OCI-LY7 (cell line): ENCODE measurements around the gene USH2A. TPM values are rescaled to one million over a fixed set of nuclear protein-coding genes. Genes with fewer than 3 reads are reported as not detected.

Experiments
- BruUV-seq: library from RNA; stranded (reverse); fragments of 400-500 nt; replicated peaks from 2 replicates; lab custom pipeline; 2021; lab: Mats Ljungman, UMichigan
- CTCF ChIA-PET: fragments of 300-600 bp; sonication (Branson Sonifier 250); formaldehyde crosslinking; loops from one replicate; lab custom pipeline; 2022; ENCODE audit warnings: antibody characterized with exemption; ENCODE audit not compliant: unreplicated experiment; lab: Charles Lee
- POLR2A ChIA-PET: fragments of 300-600 bp; sonication (Branson Sonifier 250); formaldehyde crosslinking; loops from one replicate; lab custom pipeline; 2022; ENCODE audit warnings: antibody characterized with exemption; lab: Charles Lee
- DNase-seq: peaks from one replicate; pipeline ENCODE4 v3.0.0-alpha.2; 2015; ENCODE audit warnings: low spot score
- H2AFZ ChIP-seq: fragments of 200-600 bp; sonication (generic), shearing (Covaris generic); 2 replicates; pipeline ENCODE4 v1.6.1; 2014; ENCODE audit warnings: mild to moderate bottlenecking, antibody characterized with exemption, low read length, moderate library complexity
- H3K27ac ChIP-seq: fragments of 200-600 bp; sonication (generic); 2 replicates; pipeline ENCODE4 v1.5.1; 2014; ENCODE audit warnings: mixed run types, low read depth, mild to moderate bottlenecking, moderate library complexity, low read length, inconsistent platforms; ENCODE audit not compliant: poor library complexity, severe bottlenecking
- H3K36me3 ChIP-seq: fragments of 200-600 bp; sonication (generic); 2 replicates; pipeline ENCODE4 v1.6.1; 2014; ENCODE audit warnings: mild to moderate bottlenecking, antibody characterized with exemption, low read length, moderate library complexity, mixed read lengths; ENCODE audit not compliant: insufficient read depth
- H3K4me1 ChIP-seq: fragments of 200-600 bp; sonication (generic); 2 replicates; pipeline ENCODE4 v1.5.1; 2014; ENCODE audit warnings: mild to moderate bottlenecking, low read length; ENCODE audit not compliant: insufficient read depth, poor library complexity, severe bottlenecking
- H3K4me2 ChIP-seq: fragments of 200-600 bp; sonication (generic); 2 replicates; pipeline ENCODE4 v1.6.1; 2014; ENCODE audit warnings: mild to moderate bottlenecking, low read length
- H3K4me3 ChIP-seq: fragments of 200-600 bp; sonication (generic); 2 replicates; pipeline ENCODE4 v1.5.1; 2014; ENCODE audit warnings: mild to moderate bottlenecking, low read depth, low read length; ENCODE audit not compliant: poor library complexity, severe bottlenecking
- H3K79me2 ChIP-seq: fragments of 200-600 bp; sonication (generic); 2 replicates; pipeline ENCODE4 v1.6.1; 2016; ENCODE audit warnings: low read depth, mild to moderate bottlenecking, low read length, moderate library complexity, mixed read lengths; ENCODE audit not compliant: insufficient read depth
- H3K9me2 ChIP-seq: fragments of 200-600 bp; sonication (generic); 2 replicates; pipeline ENCODE4 v1.6.1; 2016; ENCODE audit warnings: mild to moderate bottlenecking, low read length, mixed read lengths; ENCODE audit not compliant: insufficient read depth
- H3K9me3 ChIP-seq: fragments of 200-600 bp; sonication (generic); 2 replicates; pipeline ENCODE4 v1.6.1; 2014; ENCODE audit warnings: mild to moderate bottlenecking, mixed run types, low read length, mixed read lengths
- H4K20me1 ChIP-seq: fragments of 200-600 bp; sonication (generic); 2 replicates; pipeline ENCODE4 v1.6.1; 2014; ENCODE audit warnings: mild to moderate bottlenecking, antibody characterized with exemption, low read length, moderate library complexity, mixed read lengths; ENCODE audit not compliant: insufficient read depth
- EZH2phosphoT487 ChIP-seq: fragments of 200-600 bp; sonication (generic); IDR thresholded peaks from 2 replicates; pipeline ENCODE4 v1.6.1; 2018; ENCODE audit warnings: low read depth, borderline replicate concordance, mild to moderate bottlenecking, mixed run types, antibody characterized with exemption, low read length, moderate library complexity, mixed read lengths
- intact Hi-C: fragments of 100-400 bp; cut with micrococcal nuclease; formaldehyde crosslinking; loops from one replicate; pipeline ENCODE4 v1.10.0; 2022; ENCODE audit not compliant: unreplicated experiment
- total RNA-seq, 2 experiments: library from RNA; depleted of rRNA in 1 of 2; stranded (reverse); fragments of >200 nt in 1 of 2; shearing (Covaris generic) in 1 of 2; gene quantifications; 2 replicates each; pipeline ENCODE4 v1.2.3, GENCODE V29; 2014 to 2022
- TF ChIP-seq, protein P1 (sequence below): fragments of 200-600 bp; sonication (generic); conservative IDR thresholded peaks from 2 replicates; pipeline ENCODE4 v1.5.1; 2014; ENCODE audit warnings: mild to moderate bottlenecking, antibody characterized with exemption, low read length, moderate library complexity, mixed read lengths

USH2A gene
- total RNA-seq, 2 experiments from 2014 or later: not detected

DNA sequence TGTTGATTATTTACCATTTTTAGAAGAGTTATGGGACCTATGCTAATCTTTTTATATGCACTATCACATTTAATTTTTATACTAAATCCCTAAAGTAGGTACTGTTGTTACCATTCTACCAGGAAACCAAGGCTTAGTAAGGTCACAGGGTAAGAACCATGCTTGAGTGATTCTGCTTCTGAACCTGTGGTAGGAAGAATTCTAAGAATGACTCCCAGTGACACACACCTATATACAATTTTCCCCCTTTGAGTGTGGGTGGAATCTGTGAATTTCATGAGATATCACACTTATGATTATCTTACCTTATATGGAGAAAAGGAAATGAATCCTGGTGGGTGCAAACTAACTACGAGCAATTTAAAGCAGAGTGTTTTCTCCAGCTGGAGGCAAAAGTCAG lies 391.0 kb downstream of the USH2A start:
- Histone ChIP-seq H2AFZ (no peak overlapping the region), H3K27ac (no peak overlapping the region), H3K4me3 (no peak overlapping the region), H3K4me1 (no peaks in the 10 kb centered on the region), H3K9me2 (no peaks in the 10 kb centered on the region), H3K36me3 (no peaks in the 10 kb centered on the region), H4K20me1 (no peaks in the 10 kb centered on the region), H3K9me3 (no peaks in the 10 kb centered on the region), H3K4me2 (no peak overlapping the region), H3K79me2 (no peaks in the 10 kb centered on the region)
- BruUV-seq: no TSS peak
- intact Hi-C loops: no loop called here
- no peak for TF ChIP-seq EZH2phosphoT487
- TF ChIP-seq, protein P1, sequence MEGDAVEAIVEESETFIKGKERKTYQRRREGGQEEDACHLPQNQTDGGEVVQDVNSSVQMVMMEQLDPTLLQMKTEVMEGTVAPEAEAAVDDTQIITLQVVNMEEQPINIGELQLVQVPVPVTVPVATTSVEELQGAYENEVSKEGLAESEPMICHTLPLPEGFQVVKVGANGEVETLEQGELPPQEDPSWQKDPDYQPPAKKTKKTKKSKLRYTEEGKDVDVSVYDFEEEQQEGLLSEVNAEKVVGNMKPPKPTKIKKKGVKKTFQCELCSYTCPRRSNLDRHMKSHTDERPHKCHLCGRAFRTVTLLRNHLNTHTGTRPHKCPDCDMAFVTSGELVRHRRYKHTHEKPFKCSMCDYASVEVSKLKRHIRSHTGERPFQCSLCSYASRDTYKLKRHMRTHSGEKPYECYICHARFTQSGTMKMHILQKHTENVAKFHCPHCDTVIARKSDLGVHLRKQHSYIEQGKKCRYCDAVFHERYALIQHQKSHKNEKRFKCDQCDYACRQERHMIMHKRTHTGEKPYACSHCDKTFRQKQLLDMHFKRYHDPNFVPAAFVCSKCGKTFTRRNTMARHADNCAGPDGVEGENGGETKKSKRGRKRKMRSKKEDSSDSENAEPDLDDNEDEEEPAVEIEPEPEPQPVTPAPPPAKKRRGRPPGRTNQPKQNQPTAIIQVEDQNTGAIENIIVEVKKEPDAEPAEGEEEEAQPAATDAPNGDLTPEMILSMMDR: no peak
- no peak for DNase-seq
- ChIA-PET CTCF (no interaction called here), POLR2A (no interaction called here)

DNA sequence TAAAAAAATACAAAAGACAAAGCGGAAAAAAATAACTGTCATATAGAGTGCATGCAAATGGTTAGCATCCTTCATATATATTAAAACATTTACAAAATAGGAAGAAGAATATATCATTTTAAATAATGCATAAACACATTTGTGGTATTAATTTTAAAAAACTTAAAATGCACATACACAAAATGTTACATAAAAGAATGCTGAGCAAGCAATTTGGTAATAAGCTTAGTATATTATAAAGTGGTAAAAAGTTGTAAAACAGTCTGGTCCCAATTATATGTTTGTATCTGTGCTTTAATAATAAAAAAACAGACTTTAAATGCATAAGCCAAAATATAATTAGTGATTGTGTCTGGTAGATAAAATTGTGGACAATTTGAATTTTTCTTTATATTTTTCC lies 394.6 kb downstream of the USH2A start:
- ChIA-PET POLR2A (no interaction called here), CTCF (no interaction called here)
- DNase-seq: no peak
- intact Hi-C loops: no loop called here
- H3K4me2 ChIP-seq: no peak overlapping the region
- H3K79me2 ChIP-seq: no peaks in the 10 kb centered on the region
- H3K4me3 ChIP-seq: no peak overlapping the region
- no peaks in the 10 kb centered on the region for H3K36me3 ChIP-seq
- no peak overlapping the region for H2AFZ ChIP-seq
- TF ChIP-seq, protein P1: no peak
- TF ChIP-seq EZH2phosphoT487: no peak
- no peak overlapping the region for H3K27ac ChIP-seq
- no peaks in the 10 kb centered on the region for H4K20me1 ChIP-seq
- H3K9me3 ChIP-seq: no peaks in the 10 kb centered on the region
- H3K4me1 ChIP-seq: no peaks in the 10 kb centered on the region
- BruUV-seq: no TSS peak
- no peaks in the 10 kb centered on the region for H3K9me2 ChIP-seq

DNA sequence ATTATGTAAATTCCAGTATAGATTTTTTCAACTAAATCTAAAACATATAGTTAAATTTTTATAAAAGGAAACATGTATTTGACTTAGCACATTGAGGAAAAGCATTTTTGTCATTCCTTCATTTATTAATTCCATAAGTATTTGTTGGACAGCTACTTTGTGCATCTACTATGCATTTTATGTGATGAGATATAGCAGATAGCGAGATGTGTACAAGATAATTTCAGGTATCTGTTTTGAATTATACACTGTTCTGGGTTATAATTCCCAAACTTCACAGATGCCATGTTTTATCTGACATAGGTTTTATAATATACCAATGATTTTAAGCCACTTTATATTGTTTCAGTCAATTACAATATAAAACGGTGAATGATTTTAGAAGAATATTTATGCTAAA lies 398.7 kb downstream of the USH2A start:
- POLR2A ChIA-PET: interaction anchor here (0.7 to 1.4 kb wide), 3 partner anchors 29 to 657 kb away, joined by 3 to 5 read pairs (median 4); no protein-coding TSS in a partner anchor
- Histone ChIP-seq H3K4me1 (no peaks in the 10 kb centered on the region), H3K9me3 (no peaks in the 10 kb centered on the region), H4K20me1 (no peaks in the 10 kb centered on the region), H3K4me2 (no peak overlapping the region), H3K9me2 (no peaks in the 10 kb centered on the region), H3K36me3 (no peaks in the 10 kb centered on the region), H3K79me2 (no peaks in the 10 kb centered on the region), H2AFZ (no peak overlapping the region), H3K27ac (no peak overlapping the region), H3K4me3 (no peak overlapping the region)
- no peak for DNase-seq
- intact Hi-C loops: no loop called here
- BruUV-seq: no TSS peak
- TF ChIP-seq, protein P1: no peak
- no peak for TF ChIP-seq EZH2phosphoT487
- CTCF ChIA-PET: no interaction called here
